H9 (cell line): ENCODE results near the gene SYTL1. TPM values are rescaled to one million over a fixed set of nuclear protein-coding genes. Genes with fewer than 3 reads are reported as not detected.
A peak's percentile ranks its signal among the peaks of the same experiment; 100 is the strongest.

ENCODE experiments used
- DNase-seq: peaks from one replicate; pipeline ENCODE4 v3.0.0-alpha.2; 2017
- H2AFZ ChIP-seq: one replicate; pipeline ENCODE4 v1.6.1; 2013; ENCODE audit warnings: mild to moderate bottlenecking, low read length, control low read depth, moderate library complexity
- H2AK5ac ChIP-seq: 2 replicates; pipeline ENCODE4 v1.6.1; 2013; ENCODE audit warnings: low read length, control low read depth, mixed read lengths; ENCODE audit not compliant: insufficient read length
- H2BK120ac ChIP-seq: one replicate; pipeline ENCODE4 v1.6.1; 2013; ENCODE audit warnings: low read depth, mild to moderate bottlenecking, low read length, control low read depth, inconsistent platforms; ENCODE audit not compliant: poor library complexity, severe bottlenecking
- H2BK12ac ChIP-seq: 2 replicates; pipeline ENCODE4 v1.6.1; 2013; ENCODE audit warnings: low read length, control low read depth, mixed read lengths, low read depth; ENCODE audit not compliant: insufficient read length
- H2BK15ac ChIP-seq: 2 replicates; pipeline ENCODE4 v1.6.1; 2013; ENCODE audit warnings: low read depth, low read length, control low read depth
- H2BK20ac ChIP-seq: one replicate; pipeline ENCODE4 v1.6.1; 2013; ENCODE audit warnings: low read depth, mild to moderate bottlenecking, low read length, control low read depth, inconsistent platforms; ENCODE audit not compliant: poor library complexity, severe bottlenecking
- H2BK5ac ChIP-seq: 2 replicates; pipeline ENCODE4 v1.6.1; 2013; ENCODE audit warnings: low read length, control low read depth, mixed read lengths; ENCODE audit not compliant: insufficient read length
- H3K14ac ChIP-seq: 2 replicates; pipeline ENCODE4 v1.6.1; 2013; ENCODE audit warnings: low read length, control low read depth; ENCODE audit not compliant: insufficient read depth
- H3K18ac ChIP-seq: 2 replicates; pipeline ENCODE4 v1.6.1; 2013; ENCODE audit warnings: low read depth, mild to moderate bottlenecking, mixed read lengths, low read length, control low read depth; ENCODE audit not compliant: insufficient read length
- H3K23ac ChIP-seq: 2 replicates; pipeline ENCODE4 v1.6.1; 2013; ENCODE audit warnings: low read length, control low read depth, mixed read lengths, low read depth; ENCODE audit not compliant: insufficient read length
- H3K23me2 ChIP-seq: 2 replicates; pipeline ENCODE4 v1.6.1; 2013; ENCODE audit warnings: low read depth, mild to moderate bottlenecking, mixed read lengths, low read length, control low read depth; ENCODE audit not compliant: insufficient read length, poor library complexity, severe bottlenecking
- H3K27ac ChIP-seq: 2 replicates; pipeline ENCODE4 v1.5.1; 2013; ENCODE audit warnings: low read length, control low read depth, mixed read lengths, low read depth; ENCODE audit not compliant: insufficient read length
- H3K27me3 ChIP-seq: 2 replicates; pipeline ENCODE4 v1.6.1; 2013; ENCODE audit warnings: low read length, control low read depth, inconsistent platforms; ENCODE audit not compliant: insufficient read depth
- H3K4ac ChIP-seq: 2 replicates; pipeline ENCODE4 v1.6.1; 2013; ENCODE audit warnings: low read depth, mild to moderate bottlenecking, control low read depth, inconsistent platforms, low read length, moderate library complexity
- H3K4me1 ChIP-seq: 2 replicates; pipeline ENCODE4 v1.6.1; 2013; ENCODE audit warnings: low read length, control low read depth, inconsistent platforms; ENCODE audit not compliant: insufficient read depth
- H3K4me2 ChIP-seq: 2 replicates; pipeline ENCODE4 v1.6.1; 2013; ENCODE audit warnings: low read length, control low read depth, mixed read lengths; ENCODE audit not compliant: insufficient read length, insufficient read depth
- H3K56ac ChIP-seq: 2 replicates; pipeline ENCODE4 v1.6.1; 2013; ENCODE audit warnings: low read depth, mild to moderate bottlenecking, mixed read lengths, low read length, control low read depth; ENCODE audit not compliant: insufficient read length
- H3K79me1 ChIP-seq: 2 replicates; pipeline ENCODE4 v1.6.1; 2013; ENCODE audit warnings: low read depth, mild to moderate bottlenecking, moderate library complexity, low read length, control low read depth, inconsistent platforms; ENCODE audit not compliant: insufficient read depth, poor library complexity, severe bottlenecking
- H3K79me2 ChIP-seq: 2 replicates; pipeline ENCODE4 v1.6.1; 2013; ENCODE audit warnings: low read length, control low read depth, inconsistent platforms; ENCODE audit not compliant: insufficient read depth
- H3K9ac ChIP-seq: 2 replicates; pipeline ENCODE4 v1.6.1; 2013; ENCODE audit warnings: low read length, control low read depth, mixed read lengths; ENCODE audit not compliant: insufficient read length; ENCODE audit errors: extremely low read depth
- H3K9me3 ChIP-seq: one replicate; pipeline ENCODE4 v1.6.1; 2013; ENCODE audit warnings: low read depth, low read length, inconsistent platforms; ENCODE audit not compliant: control insufficient read depth
- H3T11ph ChIP-seq: one replicate; pipeline ENCODE4 v1.6.1; 2013; ENCODE audit warnings: mild to moderate bottlenecking, low read length, control low read depth, inconsistent platforms
- H4K20me1 ChIP-seq: one replicate; pipeline ENCODE4 v1.6.1; 2013; ENCODE audit not compliant: control insufficient read depth, insufficient read length, insufficient read depth
- H4K5ac ChIP-seq: 2 replicates; pipeline ENCODE4 v1.6.1; 2013; ENCODE audit warnings: low read depth, mild to moderate bottlenecking, mixed read lengths, low read length, control low read depth; ENCODE audit not compliant: insufficient read length
- H4K8ac ChIP-seq: replicated peaks from 2 replicates; pipeline ENCODE4 v1.6.1; 2013; ENCODE audit warnings: low read length, control low read depth, mixed read lengths, low read depth; ENCODE audit not compliant: insufficient read length
- H4K91ac ChIP-seq: 2 replicates; pipeline ENCODE4 v1.6.1; 2013; ENCODE audit warnings: low read depth, mild to moderate bottlenecking, moderate library complexity, mixed read lengths, low read length, control low read depth; ENCODE audit not compliant: insufficient read length
- H3K27ac Mint-ChIP-seq, 3 experiments: 2 replicates in 2 of 3; 3 replicates in 1 of 3; pipeline ENCODE4 v1.8.0; 2020 to 2021; ENCODE audit warnings: mixed read lengths in 3 of 3, mild to moderate bottlenecking in 1 of 3, moderate library complexity in 1 of 3
- H3K27me3 Mint-ChIP-seq: 2 replicates; pipeline ENCODE4 v1.8.0; 2021; ENCODE audit warnings: low read depth, mild to moderate bottlenecking, moderate library complexity, mixed read lengths
- H3K36me3 Mint-ChIP-seq, 3 experiments: 2 replicates in 2 of 3; 3 replicates in 1 of 3; pipeline ENCODE4 v1.8.0; 2020 to 2021; ENCODE audit warnings: low read depth in 3 of 3, mixed read lengths in 3 of 3; ENCODE audit not compliant: insufficient read depth in 1 of 3
- H3K4me1 Mint-ChIP-seq, 2 experiments: 2 replicates each; pipeline ENCODE4 v1.8.0; 2020; ENCODE audit warnings: mixed read lengths in 2 of 2
- H3K4me3 Mint-ChIP-seq, 2 experiments: 2 replicates in 1 of 2; 3 replicates in 1 of 2; pipeline ENCODE4 v1.8.0; 2020 to 2021; ENCODE audit warnings: mild to moderate bottlenecking in 2 of 2, mixed read lengths in 2 of 2, moderate library complexity in 1 of 2
- H3K9me3 Mint-ChIP-seq, 2 experiments: 2 replicates in 1 of 2; 3 replicates in 1 of 2; pipeline ENCODE4 v1.8.0; 2020; ENCODE audit warnings: mild to moderate bottlenecking in 2 of 2, mixed read lengths in 2 of 2, moderate library complexity in 1 of 2
- CTCF ChIP-seq: fragments of 200-600 bp; sonication (generic); conservative IDR thresholded peaks from 3 replicates; pipeline ENCODE4 v1.8.0; 2021; ENCODE audit warnings: antibody characterized with exemption, mild to moderate bottlenecking
- WGBS: extraction: QIAGEN DNeasy Blood & Tissue Kit; methylation state at CpG from one replicate; pipeline ENCODE4 v1.1.7; 2013; ENCODE audit warnings: missing lambda C conversion rate, low lambda C conversion rate, mixed read lengths; ENCODE audit not compliant: insufficient read length; ENCODE audit errors: extremely low coverage; 5-methylcytosine and 5-hydroxymethylcytosine counted together
- total RNA-seq: library from RNA; stranded (reverse); gene quantifications from 2 replicates; pipeline ENCODE4 v1.2.1, GENCODE V29; 2021

SYTL1 gene
- total RNA-seq, 1 experiment from 2014 or later = 12.0 TPM

- H3K18ac ChIP-seq = no peak overlapping the region
- no peak for DNase-seq
- H2BK120ac ChIP-seq = no peak overlapping the region
- no peaks in the 10 kb centered on the region for H3K27me3 ChIP-seq
- H2BK12ac ChIP-seq = no peak overlapping the region
- H4K20me1 ChIP-seq = peaks cover 4% of the 10 kb centered on the region
- H2AK5ac ChIP-seq = no peak overlapping the region
- H3K4me1 ChIP-seq = no peaks in the 10 kb centered on the region; the same call in 1 of the 2 replicates
- H3K56ac ChIP-seq = no peak overlapping the region
- H3K23me2 ChIP-seq = no peaks in the 10 kb centered on the region
- H2BK15ac ChIP-seq = no peak overlapping the region
- H3K9ac ChIP-seq = no peak overlapping the region
- no peak overlapping the region for H3K14ac ChIP-seq
- H3T11ph ChIP-seq = no peak overlapping the region
- no peak overlapping the region for H4K91ac ChIP-seq
- no peak overlapping the region for H2AFZ ChIP-seq
- H3K4ac ChIP-seq = no peak overlapping the region
- H3K79me2 ChIP-seq = no peaks in the 10 kb centered on the region; the same call in 1 of the 2 replicates
- H3K23ac ChIP-seq = no peak overlapping the region
- H3K27ac ChIP-seq = no peak overlapping the region
- peak overlapping the region; percentile 31 to 38; a peak in 3 of 5 replicates for H3K4me3 Mint-ChIP-seq
- H3K27me3 Mint-ChIP-seq = peaks cover 4% of the 10 kb centered on the region
- no CpG with 5 or more reads among the region's 5 CpGs for WGBS
- H3K79me1 ChIP-seq = no peaks in the 10 kb centered on the region
- H3K9me3 ChIP-seq = no peaks in the 10 kb centered on the region
- peak overlapping the region in 1 of 3 experiments; percentile 51; a peak in 1 of 7 replicates for H3K27ac Mint-ChIP-seq
- H2BK5ac ChIP-seq = no peak overlapping the region
- H3K4me1 Mint-ChIP-seq = peaks cover 43 to 47% of the 10 kb centered on the region in 2 experiments
- TF ChIP-seq CTCF = no peak
- no peak overlapping the region for H4K8ac ChIP-seq
- H3K36me3 Mint-ChIP-seq = peaks cover 5 to 20% (median 12%) of the 10 kb centered on the region in 3 experiments; a peak in 5 of 7 replicates
- H3K4me2 ChIP-seq = no peak overlapping the region
- no peaks in the 10 kb centered on the region for H3K9me3 Mint-ChIP-seq
- no peak overlapping the region for H4K5ac ChIP-seq
- no peak overlapping the region for H2BK20ac ChIP-seq
Observed at GRCh38 chr1:27343639-27344025, 1.8 kb downstream of the SYTL1 start.
